ENCODE measurements around the gene COX7A2L. TPM values are rescaled to one million over a fixed set of nuclear protein-coding genes. Genes with fewer than 3 reads are reported as not detected.

Gene COX7A2L
- total and polyA plus RNA-seq, 2 of the 8 experiments (the other 6 are each of a cell fraction or from before 2014, with no cell fraction given), result 85.6 to 114 TPM

- Histone ChIP-seq H2AK5ac (ENCODE audit: low read depth, low read length) (no peak overlapping the region), H3K56ac (replicated peaks; ENCODE audit: insufficient read length, low read depth, low read length) (no peak overlapping the region), H2BK120ac (replicated peaks; ENCODE audit: low read depth, low read length) (no peak overlapping the region), H4K5ac (ENCODE audit: insufficient read length, low read depth, low read length) (no peak overlapping the region), H4K8ac (ENCODE audit: extremely low read depth, insufficient read depth, low read length) (no peak overlapping the region), H2BK12ac (ENCODE audit: low read depth, low read length) (no peak overlapping the region), H2BK15ac (ENCODE audit: low read length) (no peak overlapping the region), H3K27ac (ENCODE audit: low read depth, low read length) (no peak overlapping the region), H3K36me3 (ENCODE audit: control insufficient read depth in 2 of 4, insufficient read depth in 4 of 4, low read length in 3 of 4) (peaks cover 6 to 32% (median 20%) of the 10 kb centered on the region in 4 experiments), H3K14ac (ENCODE audit: insufficient read length) (no peak overlapping the region), H3K23me2 (ENCODE audit: low read depth, low read length) (no peaks in the 10 kb centered on the region), H3K79me2 (ENCODE audit: control insufficient read depth in 1 of 2, insufficient read depth in 2 of 2, low read length in 2 of 2) (no peaks in the 10 kb centered on the region), H3K18ac (ENCODE audit: extremely low read depth, low read length) (no peak overlapping the region), H3K23ac (ENCODE audit: insufficient read length) (no peak overlapping the region), H2AFZ (ENCODE audit: low read length) (no peak overlapping the region), H3K4me1 (replicated peaks in 1 of 4; ENCODE audit: control insufficient read depth in 3 of 4, insufficient read depth in 4 of 4, low read length in 3 of 4) (no peaks in the 10 kb centered on the region), H2BK20ac (ENCODE audit: low read length) (no peak overlapping the region), H4K20me1 (replicated peaks in 1 of 2; ENCODE audit: control insufficient read depth in 1 of 2, insufficient read depth in 2 of 2, low read length in 2 of 2) (no peaks in the 10 kb centered on the region), H3K79me1 (ENCODE audit: low read depth, low read length) (no peaks in the 10 kb centered on the region), H2BK5ac (ENCODE audit: low read depth, low read length) (no peak overlapping the region), H3K27me3 (replicated peaks in 1 of 4; ENCODE audit: control insufficient read depth in 3 of 4, extremely low read depth in 1 of 4, insufficient read depth in 3 of 4, low read length in 3 of 4) (no peaks in the 10 kb centered on the region), H4K91ac (replicated peaks; ENCODE audit: insufficient read length, low read length) (no peak overlapping the region), H3K4me2 (ENCODE audit: insufficient read depth in 1 of 2, low read depth in 2 of 2, low read length in 2 of 2) (no peak overlapping the region), H3K4ac (replicated peaks; ENCODE audit: insufficient read length, low read depth, low read length) (no peak overlapping the region), H3K9me3 (ENCODE audit: insufficient read depth in 2 of 2, low read depth in 1 of 2, low read length in 1 of 2) (no peaks in the 10 kb centered on the region), H3K4me3 (ENCODE audit: extremely low read depth in 1 of 4, insufficient read depth in 2 of 4, low read depth in 3 of 4, low read length in 4 of 4) (no peak overlapping the region), H3K9ac (replicated peaks in 1 of 4; ENCODE audit: extremely low read depth in 1 of 4, low read depth in 3 of 4, low read length in 3 of 4) (no peak overlapping the region)
- ChIA-PET CTCF (ENCODE audit: partially characterized antibody) (interaction anchor here (1.2 kb wide), 1 partner anchor 26 kb away, joined by 3 read pairs; no protein-coding TSS in a partner anchor), POLR2A (ENCODE audit: partially characterized antibody) (no interaction called here)
- WGBS, 2 experiments (ENCODE audit: extremely low coverage in 1 of 2, insufficient coverage in 1 of 2, insufficient read length in 1 of 2, insufficient replicate concordance in 2 of 2, low coverage in 1 of 2, low lambda C conversion rate in 2 of 2, missing lambda C conversion rate in 1 of 2), result 86 to 100% methylated on average over 1 to 3 of the region's 3 CpGs
- TF ChIP-seq KDM5A (IDR thresholded peaks at IDR 0.05; ENCODE audit: low read length), result no peak
- no peak for TF ChIP-seq SAP30 (IDR thresholded peaks at IDR 0.05; ENCODE audit: insufficient read depth, insufficient replicate concordance, low read length)
- TF ChIP-seq, protein P1, sequence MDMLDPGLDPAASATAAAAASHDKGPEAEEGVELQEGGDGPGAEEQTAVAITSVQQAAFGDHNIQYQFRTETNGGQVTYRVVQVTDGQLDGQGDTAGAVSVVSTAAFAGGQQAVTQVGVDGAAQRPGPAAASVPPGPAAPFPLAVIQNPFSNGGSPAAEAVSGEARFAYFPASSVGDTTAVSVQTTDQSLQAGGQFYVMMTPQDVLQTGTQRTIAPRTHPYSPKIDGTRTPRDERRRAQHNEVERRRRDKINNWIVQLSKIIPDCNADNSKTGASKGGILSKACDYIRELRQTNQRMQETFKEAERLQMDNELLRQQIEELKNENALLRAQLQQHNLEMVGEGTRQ (IDR thresholded peaks at IDR 0.05; ENCODE audit: low read length), result no peak
- TF ChIP-seq CTBP2 (IDR thresholded peaks at IDR 0.05; ENCODE audit: borderline replicate concordance, insufficient read depth, insufficient read length, low read length), result no peak
- TF ChIP-seq, protein P2, sequence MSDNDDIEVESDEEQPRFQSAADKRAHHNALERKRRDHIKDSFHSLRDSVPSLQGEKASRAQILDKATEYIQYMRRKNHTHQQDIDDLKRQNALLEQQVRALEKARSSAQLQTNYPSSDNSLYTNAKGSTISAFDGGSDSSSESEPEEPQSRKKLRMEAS (IDR thresholded peaks at IDR 0.05), result no peak
- TF ChIP-seq TBP (IDR thresholded peaks at IDR 0.05; ENCODE audit: low read depth, low read length), result no peak
- FAIRE-seq, result no peak
- DNase-seq (ENCODE audit: low read depth in 1 of 2, low spot score in 2 of 2), result no peak
Observed at GRCh38 chr2:42303252-42303651, 57.8 kb downstream of the COX7A2L start.

Data from H1 (cell line).